Mammary epithelial cell (primary cell): ENCODE measurements around the gene SPATS2.
"Not testable (repeated sequence)": the region's sequence is repeated elsewhere in the genome, so short reads cannot be mapped to it uniquely, and the experiment has no call there.

ENCODE experiments used
- EZH2 ChIP-seq: IDR thresholded peaks from 2 replicates; pipeline ENCODE4 v1.6.1; 2012; ENCODE audit warnings: low read length, inconsistent platforms, borderline replicate concordance
- TF ChIP-seq, protein P1 (sequence below), 2 donors: IDR thresholded peaks in 1 of 2; conservative IDR thresholded peaks in 1 of 2; 2 replicates each; pipeline ENCODE4 v1.5.1; 2011 to 2012; ENCODE audit warnings: inconsistent platforms in 2 of 2, low read length in 2 of 2, mild to moderate bottlenecking in 2 of 2, control low read depth in 1 of 2, low read depth in 1 of 2; ENCODE audit not compliant: insufficient read depth in 1 of 2; ENCODE audit errors: extremely low read depth in 1 of 2

DNA sequence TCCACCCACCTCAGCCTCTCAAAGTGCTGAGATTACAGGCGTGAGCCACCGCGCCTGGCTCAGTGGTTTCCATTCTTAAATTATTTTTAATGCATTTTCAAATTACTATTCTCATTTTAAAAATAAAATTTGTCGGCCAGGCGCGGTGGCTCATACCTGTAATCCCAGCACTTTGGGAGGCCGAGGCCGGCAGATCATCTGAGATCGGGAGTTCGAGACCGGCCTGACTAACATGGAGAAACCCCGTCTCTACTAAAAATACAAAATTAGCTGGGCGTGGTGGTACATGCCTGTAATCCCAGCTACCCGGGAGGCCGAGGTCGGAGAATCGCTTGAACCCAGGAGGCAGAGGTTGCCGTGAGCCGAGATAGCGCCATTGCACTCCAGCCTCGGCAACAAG is 33.5 kb upstream of the SPATS2 start:
- TF ChIP-seq, protein P1, sequence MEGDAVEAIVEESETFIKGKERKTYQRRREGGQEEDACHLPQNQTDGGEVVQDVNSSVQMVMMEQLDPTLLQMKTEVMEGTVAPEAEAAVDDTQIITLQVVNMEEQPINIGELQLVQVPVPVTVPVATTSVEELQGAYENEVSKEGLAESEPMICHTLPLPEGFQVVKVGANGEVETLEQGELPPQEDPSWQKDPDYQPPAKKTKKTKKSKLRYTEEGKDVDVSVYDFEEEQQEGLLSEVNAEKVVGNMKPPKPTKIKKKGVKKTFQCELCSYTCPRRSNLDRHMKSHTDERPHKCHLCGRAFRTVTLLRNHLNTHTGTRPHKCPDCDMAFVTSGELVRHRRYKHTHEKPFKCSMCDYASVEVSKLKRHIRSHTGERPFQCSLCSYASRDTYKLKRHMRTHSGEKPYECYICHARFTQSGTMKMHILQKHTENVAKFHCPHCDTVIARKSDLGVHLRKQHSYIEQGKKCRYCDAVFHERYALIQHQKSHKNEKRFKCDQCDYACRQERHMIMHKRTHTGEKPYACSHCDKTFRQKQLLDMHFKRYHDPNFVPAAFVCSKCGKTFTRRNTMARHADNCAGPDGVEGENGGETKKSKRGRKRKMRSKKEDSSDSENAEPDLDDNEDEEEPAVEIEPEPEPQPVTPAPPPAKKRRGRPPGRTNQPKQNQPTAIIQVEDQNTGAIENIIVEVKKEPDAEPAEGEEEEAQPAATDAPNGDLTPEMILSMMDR (conservative IDR thresholded peaks at IDR 0.05 in 1 of 2, IDR thresholded peaks at IDR 0.05 in 1 of 2; ENCODE audit: extremely low read depth in 1 of 2, insufficient read depth in 1 of 2, low read depth in 1 of 2, low read length in 2 of 2): not testable (repeated sequence)
- not testable (repeated sequence) for TF ChIP-seq EZH2
